H1 (cell line): ENCODE measurements around the gene EFCAB8. TPM values are rescaled to one million over a fixed set of nuclear protein-coding genes. Genes with fewer than 3 reads are reported as not detected.

Source experiments
- CTCF ChIA-PET: fragments of 300-600 bp; sonication (Branson Sonifier 250); formaldehyde crosslinking; loops from one replicate; lab custom pipeline; 2021; ENCODE audit not compliant: partially characterized antibody; lab: Charles Lee
- POLR2A ChIA-PET: fragments of 300-600 bp; sonication (Branson Sonifier 250); formaldehyde crosslinking; loops from one replicate; lab custom pipeline; 2021; ENCODE audit warnings: inconsistent platforms; ENCODE audit not compliant: partially characterized antibody; lab: Charles Lee
- DNase-seq, 2 experiments: peaks; one replicate each; pipeline versions ENCODE4 v3.0.0 to v3.0.0-alpha.2; 2010 to 2022; ENCODE audit warnings: low spot score in 2 of 2, low read depth in 1 of 2, mixed read lengths in 1 of 2
- FAIRE-seq: peaks from 2 replicates; lab custom pipeline; 2011; peaks lifted over from hg19 to GRCh38; lab: Jason Lieb, UNC
- H2AFZ ChIP-seq: 2 replicates; pipeline ENCODE4 v1.8.1; 2012; ENCODE audit warnings: low read length, inconsistent platforms
- H2AK5ac ChIP-seq: 2 replicates; pipeline ENCODE4 v1.6.1; 2013; ENCODE audit warnings: low read depth, low read length
- H2BK120ac ChIP-seq: replicated peaks from 2 replicates; pipeline ENCODE3; 2013; ENCODE audit warnings: low read depth, low read length, inconsistent platforms
- H2BK12ac ChIP-seq: 2 replicates; pipeline ENCODE4 v1.6.1; 2013; ENCODE audit warnings: low read depth, low read length
- H2BK15ac ChIP-seq: 2 replicates; pipeline ENCODE4 v1.6.1; 2013; ENCODE audit warnings: low read length
- H2BK20ac ChIP-seq: 2 replicates; pipeline ENCODE4 v1.6.1; 2013; ENCODE audit warnings: low read length
- H2BK5ac ChIP-seq: 2 replicates; pipeline ENCODE4 v1.6.1; 2013; ENCODE audit warnings: low read depth, low read length
- H3K14ac ChIP-seq: 2 replicates; pipeline ENCODE4 v1.6.1; 2013; ENCODE audit warnings: inconsistent platforms; ENCODE audit not compliant: insufficient read length
- H3K18ac ChIP-seq: 2 replicates; pipeline ENCODE4 v1.6.1; 2013; ENCODE audit warnings: low read length; ENCODE audit errors: extremely low read depth
- H3K23ac ChIP-seq: 2 replicates; pipeline ENCODE4 v1.6.1; 2013; ENCODE audit warnings: inconsistent platforms; ENCODE audit not compliant: insufficient read length
- H3K23me2 ChIP-seq: 2 replicates; pipeline ENCODE4 v1.6.1; 2013; ENCODE audit warnings: low read depth, low read length
- H3K27ac ChIP-seq: 2 replicates; pipeline ENCODE4 v1.6.1; 2011; ENCODE audit warnings: low read depth, low read length, inconsistent platforms
- H3K27me3 ChIP-seq, 4 experiments: replicated peaks in 1 of 4; 1 replicate in 1 of 4; 2 replicates in 3 of 4; pipeline versions ENCODE4 v1.6.1 to v1.8.1; 2011 to 2013; ENCODE audit warnings: low read length in 3 of 4, mild to moderate bottlenecking in 3 of 4, inconsistent platforms in 2 of 4, mixed read lengths in 2 of 4, moderate library complexity in 1 of 4; ENCODE audit not compliant: control insufficient read depth in 3 of 4, insufficient read depth in 3 of 4; ENCODE audit errors: extremely low read depth in 1 of 4
- H3K36me3 ChIP-seq, 4 experiments: 2 replicates each; pipeline versions ENCODE4 v1.6.1 to v1.8.1; 2011 to 2013; ENCODE audit warnings: mild to moderate bottlenecking in 4 of 4, low read length in 3 of 4, moderate library complexity in 2 of 4, control low read depth in 1 of 4, inconsistent platforms in 1 of 4; ENCODE audit not compliant: insufficient read depth in 4 of 4, control insufficient read depth in 2 of 4
- H3K4ac ChIP-seq: replicated peaks from 2 replicates; pipeline ENCODE3; 2013; ENCODE audit warnings: low read length, low read depth, mixed read lengths, inconsistent platforms; ENCODE audit not compliant: insufficient read length
- H3K4me1 ChIP-seq, 4 experiments: replicated peaks in 1 of 4; 1 replicate in 1 of 4; 2 replicates in 3 of 4; pipeline versions ENCODE4 v1.6.1 to v1.8.1; 2011 to 2013; ENCODE audit warnings: low read length in 3 of 4, inconsistent platforms in 2 of 4, mixed read lengths in 1 of 4; ENCODE audit not compliant: insufficient read depth in 4 of 4, control insufficient read depth in 3 of 4
- H3K4me2 ChIP-seq, 2 experiments: 2 replicates each; pipeline versions ENCODE4 v1.6.1 to v1.8.1; 2011 to 2013; ENCODE audit warnings: low read depth in 2 of 2, low read length in 2 of 2, control low read depth in 1 of 2, inconsistent platforms in 1 of 2, mild to moderate bottlenecking in 1 of 2; ENCODE audit not compliant: insufficient read depth in 1 of 2
- H3K4me3 ChIP-seq, 4 experiments: fragments of 200-600, 300-600 bp in 1 of 4; sonication (generic), shearing (Covaris generic), sonication (Bioruptor Twin) in 1 of 4; 2 replicates each; pipeline versions ENCODE4 v1.5.1 to v1.8.1; 2011 to 2016; ENCODE audit warnings: low read length in 4 of 4, low read depth in 3 of 4, control low read depth in 2 of 4, inconsistent platforms in 2 of 4, mild to moderate bottlenecking in 2 of 4, mixed read lengths in 1 of 4, moderate library complexity in 1 of 4; ENCODE audit not compliant: insufficient read depth in 2 of 4; ENCODE audit errors: extremely low read depth in 1 of 4
- H3K56ac ChIP-seq: replicated peaks from 2 replicates; pipeline ENCODE3; 2013; ENCODE audit warnings: low read depth, mild to moderate bottlenecking, mixed read lengths, low read length, inconsistent platforms; ENCODE audit not compliant: insufficient read length
- H3K79me1 ChIP-seq: 2 replicates; pipeline ENCODE4 v1.6.1; 2013; ENCODE audit warnings: low read depth, low read length, control low read depth
- H3K79me2 ChIP-seq, 2 experiments: 2 replicates each; pipeline versions ENCODE4 v1.6.1 to v1.8.1; 2012 to 2013; ENCODE audit warnings: low read length in 2 of 2, mild to moderate bottlenecking in 2 of 2, inconsistent platforms in 1 of 2; ENCODE audit not compliant: insufficient read depth in 2 of 2, control insufficient read depth in 1 of 2
- H3K9ac ChIP-seq, 4 experiments: replicated peaks in 1 of 4; 1 replicate in 1 of 4; 2 replicates in 3 of 4; pipeline versions ENCODE4 v1.6.1 to v1.8.1; 2011 to 2013; ENCODE audit warnings: low read depth in 3 of 4, low read length in 3 of 4, control low read depth in 2 of 4, mild to moderate bottlenecking in 2 of 4, moderate library complexity in 2 of 4, inconsistent platforms in 1 of 4; ENCODE audit errors: extremely low read depth in 1 of 4
- H3K9me3 ChIP-seq, 2 experiments: 2 replicates each; pipeline versions ENCODE4 v1.6.1 to v1.8.1; 2012 to 2013; ENCODE audit warnings: mild to moderate bottlenecking in 2 of 2, moderate library complexity in 2 of 2, control low read depth in 1 of 2, inconsistent platforms in 1 of 2, low read depth in 1 of 2, low read length in 1 of 2, mixed read lengths in 1 of 2; ENCODE audit not compliant: insufficient read depth in 2 of 2
- H4K20me1 ChIP-seq, 2 experiments: replicated peaks in 1 of 2; 2 replicates each; pipeline versions ENCODE3 to v1.8.1; 2011 to 2013; ENCODE audit warnings: inconsistent platforms in 2 of 2, low read length in 2 of 2, mild to moderate bottlenecking in 1 of 2; ENCODE audit not compliant: insufficient read depth in 2 of 2, control insufficient read depth in 1 of 2
- H4K5ac ChIP-seq: 2 replicates; pipeline ENCODE4 v1.6.1; 2013; ENCODE audit warnings: low read length, low read depth, mixed read lengths, inconsistent platforms; ENCODE audit not compliant: insufficient read length
- H4K8ac ChIP-seq: 2 replicates; pipeline ENCODE4 v1.8.0; 2013; ENCODE audit warnings: mild to moderate bottlenecking, moderate library complexity, low read length, inconsistent platforms; ENCODE audit not compliant: insufficient read depth; ENCODE audit errors: extremely low read depth
- H4K91ac ChIP-seq: replicated peaks from 2 replicates; pipeline ENCODE3; 2013; ENCODE audit warnings: low read length, mixed read lengths, inconsistent platforms; ENCODE audit not compliant: insufficient read length
- CREB1 ChIP-seq: IDR thresholded peaks from 2 replicates; pipeline ENCODE4 v1.6.1; 2012; ENCODE audit warnings: inconsistent platforms
- E2F6 ChIP-seq: IDR thresholded peaks from 2 replicates; pipeline ENCODE4 v1.6.1; 2012; ENCODE audit warnings: inconsistent platforms
- EP300 ChIP-seq, 2 experiments: IDR thresholded peaks; 1 replicate in 1 of 2; 2 replicates in 1 of 2; pipeline ENCODE4 v1.6.1; 2011 to 2012; ENCODE audit warnings: low read depth in 2 of 2, low read length in 2 of 2, mild to moderate bottlenecking in 2 of 2, borderline replicate concordance in 1 of 2, inconsistent platforms in 1 of 2, moderate library complexity in 1 of 2
- GTF2F1 ChIP-seq: IDR thresholded peaks from 2 replicates; pipeline ENCODE4 v1.6.1; 2012; ENCODE audit warnings: low read depth, low read length, improper control_type of control experiment, borderline replicate concordance
- KDM5A ChIP-seq: fragments of 200-600 bp; IDR thresholded peaks from 2 replicates; pipeline ENCODE4 v1.7.1; 2012; ENCODE audit warnings: mild to moderate bottlenecking, low read length, inconsistent platforms, mixed read lengths
- NANOG ChIP-seq: IDR thresholded peaks from 2 replicates; pipeline ENCODE4 v1.6.1; 2011; ENCODE audit warnings: low read length, low read depth, mild to moderate bottlenecking, inconsistent platforms; ENCODE audit not compliant: insufficient read depth, poor library complexity, severe bottlenecking
- NRF1 ChIP-seq: IDR thresholded peaks from 2 replicates; pipeline ENCODE4 v1.6.1; 2011; ENCODE audit warnings: mild to moderate bottlenecking, low read depth, low read length, improper control_type of control experiment
- PHF8 ChIP-seq: fragments of 200-600 bp; sonication (generic); conservative IDR thresholded peaks from 2 replicates; pipeline ENCODE4 v1.7.1; 2012; ENCODE audit warnings: low read depth, mild to moderate bottlenecking, inconsistent platforms, low read length, moderate library complexity
- SAP30 ChIP-seq: fragments of 300-600 bp; sonication (generic); IDR thresholded peaks from 2 replicates; pipeline ENCODE4 v1.7.1; 2012; ENCODE audit warnings: low read length, moderate library complexity, mild to moderate bottlenecking, inconsistent platforms; ENCODE audit not compliant: insufficient read depth, insufficient replicate concordance
- SIRT6 ChIP-seq: IDR thresholded peaks from one replicate; pipeline ENCODE4 v1.7.1; 2012; ENCODE audit warnings: low read length, inconsistent platforms
- SIX5 ChIP-seq: IDR thresholded peaks from 2 replicates; pipeline ENCODE4 v1.6.1; 2011; ENCODE audit warnings: mild to moderate bottlenecking, low read depth, low read length
- TAF1 ChIP-seq: IDR thresholded peaks from 2 replicates; pipeline ENCODE4 v1.6.1; 2011; ENCODE audit warnings: mild to moderate bottlenecking, low read depth, low read length
- WGBS, 2 experiments: shearing (Covaris generic) in 1 of 2; methylation state at CpG; one replicate each; pipeline versions ENCODE4 v1.1.6 to v1.1.7; 2013 to 2015; ENCODE audit warnings: low lambda C conversion rate in 2 of 2, mixed read lengths in 2 of 2, inconsistent platforms in 1 of 2, low coverage in 1 of 2, missing lambda C conversion rate in 1 of 2; ENCODE audit not compliant: insufficient replicate concordance in 2 of 2, insufficient coverage in 1 of 2, insufficient read length in 1 of 2; ENCODE audit errors: extremely low coverage in 1 of 2, missing lambda C conversion rate in 1 of 2; 5-methylcytosine and 5-hydroxymethylcytosine counted together
- polyA plus RNA-seq, 7 experiments: library from polyadenylated mRNA; depleted of rRNA in 3 of 7; stranded (reverse) in 5 of 7; unstranded in 2 of 7; fragments of >200 nt in 5 of 7; fragments of 200-250 nt in 2 of 7; gene quantifications; 1 replicate in 5 of 7; 2 replicates in 1 of 7; 4 replicates in 1 of 7; pipeline versions ENCODE4 v1.2.1 to v1.2.3, GENCODE V29; 2011 to 2013; ENCODE audit warnings: missing spikeins in 2 of 7, mixed read lengths in 2 of 7
- total RNA-seq: library from RNA; stranded (reverse); fragmentation: NEBNext Ultra II Directional; extraction: Animal tissue kit (Norgen Biotek cat#: 25700); gene quantifications from 2 replicates; pipeline ENCODE4 v1.2.1, GENCODE V29; 2021
- TF ChIP-seq, protein P1 (sequence below): IDR thresholded peaks from 2 replicates; pipeline ENCODE4 v1.6.1; 2011; ENCODE audit warnings: low read depth, mild to moderate bottlenecking, low read length; ENCODE audit not compliant: insufficient read depth

The EFCAB8 gene
- total and polyA plus RNA-seq, 2 of the 8 experiments (the other 6 are each of a cell fraction or from before 2014, with no cell fraction given) = 0.06 to 0.20 TPM

DNA sequence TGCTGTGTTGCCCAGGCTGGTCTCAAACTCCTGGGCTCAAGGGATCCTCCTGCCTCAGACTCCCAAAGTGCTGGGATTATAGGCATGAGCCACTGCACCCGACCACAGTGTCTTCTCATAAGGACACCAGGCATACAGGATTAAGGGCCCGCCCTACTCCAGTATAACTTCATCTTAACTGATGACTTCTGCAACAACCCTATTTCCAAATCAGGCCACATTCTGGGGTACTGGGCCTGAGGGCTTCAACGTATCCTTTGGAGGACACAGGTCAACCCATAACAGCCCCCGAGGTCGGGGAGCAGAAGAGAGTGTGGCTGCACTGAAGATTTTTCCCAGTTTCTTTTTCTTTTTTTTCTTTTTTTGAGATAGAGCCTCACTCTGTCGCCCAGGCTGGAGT is 105.9 kb downstream of the EFCAB8 start:
- no peak for FAIRE-seq
- no peak overlapping the region for H3K27ac ChIP-seq
- no peak overlapping the region for H3K14ac ChIP-seq
- no peak overlapping the region for H4K91ac ChIP-seq
- no peak overlapping the region for H2BK20ac ChIP-seq
- no peak overlapping the region for H3K56ac ChIP-seq
- H2AFZ ChIP-seq = no peak overlapping the region
- no peaks in the 10 kb centered on the region for H3K27me3 ChIP-seq
- no peaks in the 10 kb centered on the region for H3K23me2 ChIP-seq
- 92% methylated on average over 6 of the region's 6 CpGs; no CpG with 5 or more reads in 1 of the 2 experiments for WGBS, 2 experiments
- H3K9ac ChIP-seq = no peak overlapping the region
- H3K36me3 ChIP-seq = no peaks in the 10 kb centered on the region
- no peaks in the 10 kb centered on the region for H3K79me2 ChIP-seq
- no peak overlapping the region for H2BK12ac ChIP-seq
- no peak overlapping the region for H2AK5ac ChIP-seq
- no peak for TF ChIP-seq EP300 (IDR thresholded peaks at IDR 0.05; ENCODE audit: borderline replicate concordance in 1 of 2, low read depth in 2 of 2, low read length in 2 of 2)
- TF ChIP-seq NRF1 = no peak
- TF ChIP-seq PHF8 = no peak
- TF ChIP-seq E2F6 = no peak
- TF ChIP-seq KDM5A = no peak
- no peak for TF ChIP-seq TAF1
- TF ChIP-seq CREB1 = no peak
- TF ChIP-seq, protein P1, sequence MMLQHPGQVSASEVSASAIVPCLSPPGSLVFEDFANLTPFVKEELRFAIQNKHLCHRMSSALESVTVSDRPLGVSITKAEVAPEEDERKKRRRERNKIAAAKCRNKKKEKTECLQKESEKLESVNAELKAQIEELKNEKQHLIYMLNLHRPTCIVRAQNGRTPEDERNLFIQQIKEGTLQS = no peak
- no peak for TF ChIP-seq SIX5
- no peak for TF ChIP-seq SAP30
- TF ChIP-seq SIRT6 = no peak
- TF ChIP-seq GTF2F1 = no peak
- TF ChIP-seq NANOG = no peak
- H2BK120ac ChIP-seq = no peak overlapping the region
- H4K5ac ChIP-seq = no peak overlapping the region
- no peak for DNase-seq
- no peak overlapping the region for H3K23ac ChIP-seq
- H4K8ac ChIP-seq = no peak overlapping the region
- H3K18ac ChIP-seq = no peak overlapping the region
- ChIA-PET POLR2A (no interaction called here), CTCF (interaction anchor here (0.6 kb wide), 1 partner anchor 407 kb away, joined by 3 read pairs; no protein-coding TSS in a partner anchor)
- H3K4me3 ChIP-seq = no peak overlapping the region
- H2BK5ac ChIP-seq = no peak overlapping the region
- no peak overlapping the region for H2BK15ac ChIP-seq
- H4K20me1 ChIP-seq = no peaks in the 10 kb centered on the region
- no peaks in the 10 kb centered on the region for H3K9me3 ChIP-seq
- H3K79me1 ChIP-seq = no peaks in the 10 kb centered on the region
- no peak overlapping the region for H3K4ac ChIP-seq
- H3K4me1 ChIP-seq = no peaks in the 10 kb centered on the region
- H3K4me2 ChIP-seq = no peak overlapping the region
